T follicular helper cell (primary cell): ENCODE data around the gene SLIT3.

Experiments
- DNase-seq: peaks from one replicate; pipeline ENCODE4 v3.0.0-alpha.2; 2020; ENCODE audit warnings: low read depth

Gene SLIT3

GRCh38 chr5:168960497-168960896, 340.4 kb downstream of the SLIT3 start:
- DNase-seq: no peak

GRCh38 chr5:168953351-168953750, 347.6 kb downstream of the SLIT3 start:
- no peak for DNase-seq

- no peak for DNase-seq
Measured at GRCh38 chr5:168952196-168952595, 348.7 kb downstream of the SLIT3 start.

- DNase-seq: no peak
Measured at GRCh38 chr5:168951769-168952168, 349.2 kb downstream of the SLIT3 start.

GRCh38 chr5:168951356-168951755, 349.6 kb downstream of the SLIT3 start:
- no peak for DNase-seq

GRCh38 chr5:168950241-168950951, 350.5 kb downstream of the SLIT3 start:
- DNase-seq: no peak

GRCh38 chr5:168948746-168949145, 352.2 kb downstream of the SLIT3 start:
- DNase-seq: no peak

GRCh38 chr5:168947212-168947868, 353.6 kb downstream of the SLIT3 start:
- DNase-seq: peak; percentile 2

- no peak for DNase-seq
Measured at GRCh38 chr5:168946363-168946762, 354.6 kb downstream of the SLIT3 start.

GRCh38 chr5:168944004-168944403, 356.9 kb downstream of the SLIT3 start:
- DNase-seq: no peak

GRCh38 chr5:168943091-168943884, 357.7 kb downstream of the SLIT3 start:
- DNase-seq: no peak

- no peak for DNase-seq
Measured at GRCh38 chr5:168941901-168942300, 359.0 kb downstream of the SLIT3 start.

- no peak for DNase-seq
Measured at GRCh38 chr5:168940712-168941111, 360.2 kb downstream of the SLIT3 start.

- DNase-seq: no peak
Measured at GRCh38 chr5:168939887-168940544, 360.9 kb downstream of the SLIT3 start.

- no peak for DNase-seq
Measured at GRCh38 chr5:168939156-168939800, 361.7 kb downstream of the SLIT3 start.

- no peak for DNase-seq
Measured at GRCh38 chr5:168936511-168936910, 364.4 kb downstream of the SLIT3 start.

- no peak for DNase-seq
Measured at GRCh38 chr5:168935183-168935582, 365.8 kb downstream of the SLIT3 start.

GRCh38 chr5:168934169-168934568, 366.8 kb downstream of the SLIT3 start:
- no peak for DNase-seq

GRCh38 chr5:168932400-168933189, 368.3 kb downstream of the SLIT3 start:
- DNase-seq: no peak

GRCh38 chr5:168931638-168932345, 369.1 kb downstream of the SLIT3 start:
- no peak for DNase-seq
